Epithelial cell of proximal tubule (primary cell): ENCODE measurements around the gene CYRIA. TPM values are rescaled to one million over a fixed set of nuclear protein-coding genes. Genes with fewer than 3 reads are reported as not detected.

ENCODE experiments used
- DNase-seq: peaks from one replicate; pipeline ENCODE4 v3.0.0-alpha.2; 2011; ENCODE audit warnings: low read depth
- H3K4me3 ChIP-seq: 2 replicates; pipeline ENCODE4 v1.5.1; 2011; ENCODE audit warnings: low read depth, mild to moderate bottlenecking, low read length
- CTCF ChIP-seq: conservative IDR thresholded peaks from 2 replicates; pipeline ENCODE4 v1.5.1; 2012; ENCODE audit warnings: low read depth, mild to moderate bottlenecking, low read length
- total RNA-seq: library from RNA; depleted of rRNA; stranded (reverse); fragments of >200 nt; gene quantifications from 2 replicates; pipeline ENCODE4 v1.2.3, GENCODE V29; 2015

The CYRIA gene
- total RNA-seq, 1 donor from 2014 or later, result 2.0 TPM

GRCh38 chr2:16640001-16640700 is 25.5 kb downstream of the CYRIA start:
- no peak for TF ChIP-seq CTCF
- DNase-seq, result no peak
- no peak overlapping the region for H3K4me3 ChIP-seq

GRCh38 chr2:16639431-16639830 is 26.2 kb downstream of the CYRIA start:
- H3K4me3 ChIP-seq, result no peak overlapping the region
- peak; percentile 8 for TF ChIP-seq CTCF
- DNase-seq, result no peak

- no peak for DNase-seq
- no peak overlapping the region for H3K4me3 ChIP-seq
- TF ChIP-seq CTCF, result no peak
Measured at GRCh38 chr2:16638946-16639345, 26.7 kb downstream of the CYRIA start.

GRCh38 chr2:16637304-16637703 is 28.3 kb downstream of the CYRIA start:
- DNase-seq, result no peak
- no peak overlapping the region for H3K4me3 ChIP-seq
- no peak for TF ChIP-seq CTCF

GRCh38 chr2:16635791-16636699 is 29.6 kb downstream of the CYRIA start:
- no peak for TF ChIP-seq CTCF
- H3K4me3 ChIP-seq, result no peak overlapping the region
- no peak for DNase-seq

- H3K4me3 ChIP-seq, result no peak overlapping the region
- no peak for TF ChIP-seq CTCF
- DNase-seq, result peak; percentile 91
Measured at GRCh38 chr2:16633621-16634430, 31.8 kb downstream of the CYRIA start.
